Renal pelvis (tissue), 4 donors: ENCODE data around the gene RAB33A. TPM values are rescaled to one million over a fixed set of nuclear protein-coding genes. Genes with fewer than 3 reads are reported as not detected.
"Not testable (repeated sequence)": the region's sequence is repeated elsewhere in the genome, so short reads cannot be mapped to it uniquely, and the experiment has no call there.

Experiments
- DNase-seq: peaks from one replicate; pipeline ENCODE4 v3.0.0-alpha.2; 2013
- polyA plus RNA-seq, 3 donors: library from polyadenylated mRNA; unstranded; fragments of 120-200 nt; gene quantifications; one replicate each; pipeline ENCODE4 v1.2.1, GENCODE V29; 2013; ENCODE audit not compliant: insufficient read length in 3 of 3

RAB33A gene
- polyA plus RNA-seq, 3 donors = 0.36 to 0.97 (median 0.59) TPM

DNA sequence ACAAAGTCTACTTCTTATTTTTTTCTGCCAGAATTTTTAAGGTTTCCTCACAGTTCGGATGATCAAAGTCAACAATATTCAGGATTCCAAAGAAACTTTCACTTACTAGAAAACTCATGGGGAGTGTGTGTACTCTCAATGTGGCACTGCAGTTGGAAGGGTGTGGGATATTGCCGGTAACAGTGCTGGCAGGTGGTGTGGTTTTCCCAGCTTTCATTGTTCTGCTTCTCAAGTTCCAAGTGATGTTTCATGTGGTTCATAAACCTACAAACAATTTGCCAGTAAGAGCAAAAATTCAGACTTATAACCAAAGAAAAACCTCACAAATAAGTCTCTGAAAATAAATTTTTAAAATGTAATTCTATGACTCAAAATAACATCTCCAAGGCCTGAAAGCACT lies 57.1 kb downstream of the RAB33A start:
- DNase-seq = no peak

DNA sequence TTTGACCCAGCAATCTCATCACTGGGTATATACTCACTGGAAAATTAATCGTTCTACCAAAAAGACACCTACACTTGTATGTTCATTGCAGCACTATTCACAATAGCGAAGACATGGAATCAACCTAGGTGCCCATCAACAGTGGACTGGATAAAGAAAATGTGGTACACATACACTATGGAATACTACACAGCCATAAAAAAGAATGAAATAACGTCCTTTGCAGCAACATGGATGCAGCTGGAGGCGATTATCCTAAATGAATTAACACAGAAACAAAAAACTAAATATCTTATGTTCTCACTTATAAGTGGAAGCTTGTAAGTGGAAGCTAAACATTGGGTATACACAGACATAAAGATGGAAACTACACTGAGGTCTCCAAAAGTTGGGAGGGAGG lies 59.4 kb downstream of the RAB33A start:
- not testable (repeated sequence) for DNase-seq

Other genes with a start within 250 kb of the RAB33A start
- 10 to 100 TPM; 18.6 to 21.0 (median 18.6) TPM for gene BCORL1, start 189.3 kb upstream of the RAB33A start, polyA plus RNA-seq
- 10 to 100 TPM; 11.8 to 12.5 (median 12.2) TPM for gene ELF4, start 61.5 kb upstream of the RAB33A start, polyA plus RNA-seq
- gene AIFM1, start 6.1 kb upstream of the RAB33A start, polyA plus RNA-seq = 10 to 100 TPM; 88.2 to 93.3 (median 92.8) TPM
- gene ZNF280C, start 96.9 kb downstream of the RAB33A start, polyA plus RNA-seq = 1 to 10 TPM; 5.2 to 8.8 (median 7.0) TPM
- gene SLC25A14, start 168.0 kb downstream of the RAB33A start, polyA plus RNA-seq = 10 to 100 TPM; 20.8 to 34.4 (median 29.3) TPM
- gene GPR119, start 213.7 kb downstream of the RAB33A start, polyA plus RNA-seq = not detected
- gene RBMX2, start 230.0 kb downstream of the RAB33A start, polyA plus RNA-seq = 10 to 100 TPM; 29.4 to 39.1 (median 33.1) TPM